Stimulated activated CD4-positive, alpha-beta T cell treated with anti-CD3 and anti-CD28 coated beads, Interleukin-4, amount 100 ng/mL, for 48 hours (primary cell): Measurements from ENCODE around the gene POMC.
"Not testable (repeated sequence)": the region's sequence is repeated elsewhere in the genome, so short reads cannot be mapped to it uniquely, and the experiment has no call there.

Experiments used
- DNase-seq, 2 donors: peaks; one replicate each; pipeline ENCODE4 v3.0.0-alpha.2; 2020; ENCODE audit warnings: low read depth in 2 of 2

Gene POMC

DNA sequence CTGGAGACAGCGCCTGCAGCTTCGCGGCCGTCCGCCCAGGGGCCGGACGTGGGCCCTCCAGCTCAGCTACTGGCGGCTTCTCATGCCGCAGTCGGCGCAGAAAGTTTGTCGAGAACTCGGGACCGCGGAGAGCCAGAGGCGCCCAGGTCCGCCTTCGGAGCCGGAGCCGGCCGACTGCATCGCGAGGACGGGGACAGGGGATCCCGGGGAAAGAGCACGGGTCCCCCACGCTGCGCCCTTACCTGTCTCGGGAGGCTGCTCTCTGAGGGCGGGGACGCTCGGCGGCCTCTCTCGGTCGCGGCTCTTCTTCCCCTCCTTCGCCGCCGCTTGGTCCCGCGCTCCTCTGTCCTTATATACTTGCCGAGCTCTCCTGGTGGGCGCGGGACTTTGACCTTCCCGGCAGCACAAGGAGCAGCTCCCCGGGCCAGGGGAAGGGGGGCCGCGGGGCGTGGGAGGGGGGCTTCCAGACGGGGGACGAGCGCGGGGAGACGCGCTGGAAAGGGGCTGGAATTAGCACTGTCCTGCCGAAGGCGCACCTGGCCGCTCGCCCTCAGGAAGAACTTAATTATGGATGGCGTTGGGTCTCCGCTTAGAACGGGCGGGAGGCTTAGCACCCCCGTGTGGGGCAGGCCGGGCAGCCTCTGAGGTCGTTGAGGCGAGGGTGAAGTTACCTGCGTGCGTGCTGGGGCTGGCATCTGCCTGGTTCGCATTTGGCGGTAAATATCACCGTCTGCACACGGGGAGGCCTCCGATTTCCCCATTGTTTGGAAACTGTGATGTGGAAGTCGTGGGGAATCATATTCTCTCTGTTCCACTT is at the start of gene POMC:
TSS of gene POMC (minus strand) at position 325 of the 817 bp plus-strand sequence. CDS start 3,808 bp downstream, outside the sequence.
- DNase-seq = peak; percentile 7 to 15

DNA sequence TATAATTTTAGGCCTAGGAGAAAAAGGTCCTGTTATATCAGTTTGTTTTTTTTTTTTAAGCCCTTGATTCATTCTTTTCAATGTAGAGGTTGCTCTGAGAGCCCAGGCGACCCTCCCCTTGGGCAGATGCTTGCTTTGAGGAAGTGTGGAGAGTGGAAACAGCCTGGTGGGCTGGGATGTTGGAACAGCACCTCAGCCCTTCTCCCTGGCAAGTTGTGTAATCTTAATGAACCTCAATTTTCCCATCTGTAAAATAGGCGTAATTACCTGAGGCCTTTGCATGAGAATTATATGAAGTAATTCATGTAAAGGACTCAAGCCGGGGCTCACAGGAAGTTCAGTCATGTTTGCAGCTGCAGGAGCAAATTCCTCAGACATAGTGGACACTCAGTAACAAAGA is 49.7 kb upstream of the POMC start:
- DNase-seq = no peak

DNA sequence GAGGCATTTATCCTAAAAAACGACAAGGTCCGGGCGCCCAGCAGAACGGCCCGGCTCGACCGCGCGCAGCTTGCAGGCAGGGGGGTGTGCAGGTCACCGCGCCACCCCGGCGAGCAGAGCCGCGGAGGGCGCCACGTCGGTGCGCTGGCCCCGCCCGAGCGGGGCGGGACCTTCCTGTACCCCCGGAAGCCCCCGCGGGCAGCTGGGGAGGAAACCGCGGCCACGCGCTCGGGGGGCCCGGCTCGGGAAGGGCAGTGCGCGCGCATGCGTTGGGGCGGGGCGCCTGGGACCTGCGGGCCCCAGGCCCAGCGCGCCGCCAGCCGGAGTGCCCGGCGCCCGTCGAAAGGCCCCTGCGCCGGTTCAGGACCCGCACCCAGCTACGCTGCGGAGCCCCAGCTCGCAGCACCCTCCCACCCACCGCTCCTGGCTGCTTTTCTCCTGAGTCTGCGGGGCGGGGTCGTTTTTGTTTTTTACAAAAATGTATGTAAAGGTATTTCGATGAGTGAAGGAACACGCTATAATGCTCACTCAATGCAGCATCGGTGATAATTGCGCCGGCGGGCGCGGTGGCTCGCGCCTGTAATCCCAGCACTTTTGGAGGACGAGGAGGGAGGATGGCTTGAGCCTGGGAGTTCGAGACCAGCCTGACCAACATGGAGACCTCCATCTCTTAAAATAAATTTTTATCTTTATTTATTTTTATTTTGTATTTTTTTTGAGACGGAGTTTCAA is 47.7 kb upstream of the POMC start:
- peak; percentile 66 to 77 for DNase-seq

DNA sequence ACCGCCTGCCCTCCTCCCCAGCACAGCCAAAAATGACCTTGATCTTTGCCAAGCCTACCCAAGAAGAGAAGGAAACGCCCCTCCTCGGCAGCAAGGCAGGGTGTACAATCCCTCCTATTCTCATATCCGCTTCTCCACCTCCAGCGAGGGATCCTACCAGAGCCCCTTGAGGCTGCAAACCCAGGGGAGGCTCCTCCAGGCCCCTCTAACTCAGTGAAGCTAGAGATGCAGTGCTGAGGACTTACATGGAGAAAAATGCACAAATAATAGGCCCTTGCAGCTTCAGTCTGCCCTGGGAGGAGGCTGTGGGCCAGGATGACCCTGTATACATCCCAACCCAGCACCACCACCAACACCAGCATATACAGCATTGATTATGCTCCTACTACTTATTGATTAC is 46.9 kb upstream of the POMC start:
- no peak for DNase-seq

DNA sequence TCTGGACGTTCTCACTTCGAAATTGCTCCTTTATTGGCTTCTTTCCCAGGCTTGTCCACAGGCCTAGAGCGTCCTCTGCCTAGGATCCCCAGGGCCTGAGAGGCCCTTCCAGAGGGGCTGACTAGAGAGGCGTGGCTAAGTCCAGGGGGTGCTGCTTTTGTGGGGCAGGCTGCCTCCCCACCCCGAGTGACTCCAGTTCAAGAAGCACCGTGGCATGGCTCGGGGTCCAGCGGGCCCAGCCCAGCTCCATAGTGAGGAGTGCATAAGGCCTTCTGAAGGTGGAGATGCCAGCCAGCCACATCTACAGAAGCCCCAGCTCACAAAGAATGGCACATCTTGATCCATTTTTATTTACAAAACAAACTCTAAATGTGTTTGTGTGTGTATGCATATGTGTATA is 44.8 kb upstream of the POMC start:
- no peak for DNase-seq

DNA sequence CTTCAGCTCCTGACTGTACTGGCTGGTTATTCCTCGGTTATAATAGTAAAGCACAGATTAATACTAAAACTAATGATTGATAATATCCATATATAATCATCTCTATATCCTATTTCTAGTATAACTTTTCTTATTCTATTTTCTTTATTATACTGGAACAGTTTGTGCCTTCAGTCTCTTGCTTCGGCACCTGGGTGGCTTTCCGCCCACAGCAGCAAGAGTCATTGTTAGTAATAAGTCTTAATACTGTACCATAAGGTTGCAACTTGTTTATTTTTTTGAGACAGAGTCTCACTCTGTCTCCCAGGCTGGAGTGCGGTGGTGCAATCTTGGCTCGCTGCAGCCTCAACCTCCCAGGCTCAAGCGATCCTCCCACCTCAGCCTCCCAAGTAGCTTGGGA is 42.5 kb upstream of the POMC start:
- DNase-seq = not testable (repeated sequence)

DNA sequence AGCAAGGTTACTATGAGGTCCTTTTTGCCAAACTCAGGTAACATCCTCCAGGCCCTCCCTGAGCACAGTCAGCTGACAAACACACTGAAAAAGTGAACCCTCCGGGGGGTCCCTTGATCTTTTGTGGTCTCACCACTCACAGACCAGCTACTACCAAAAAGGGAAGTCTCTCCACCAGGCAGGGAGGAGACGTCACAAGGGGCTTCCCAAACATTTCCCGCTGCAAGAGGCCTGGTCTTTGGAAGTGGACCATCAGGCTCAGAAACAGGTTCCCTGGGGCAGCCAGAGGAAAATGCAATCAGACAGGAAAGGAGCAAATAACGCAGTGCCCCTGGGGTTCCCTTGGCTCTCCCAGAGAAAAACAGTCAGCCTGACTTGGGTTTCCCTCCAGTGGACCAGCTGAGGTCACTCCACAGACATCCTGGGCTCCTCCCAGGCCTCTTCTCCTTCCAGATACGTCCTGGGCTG is 38.7 kb upstream of the POMC start:
- no peak for DNase-seq

DNA sequence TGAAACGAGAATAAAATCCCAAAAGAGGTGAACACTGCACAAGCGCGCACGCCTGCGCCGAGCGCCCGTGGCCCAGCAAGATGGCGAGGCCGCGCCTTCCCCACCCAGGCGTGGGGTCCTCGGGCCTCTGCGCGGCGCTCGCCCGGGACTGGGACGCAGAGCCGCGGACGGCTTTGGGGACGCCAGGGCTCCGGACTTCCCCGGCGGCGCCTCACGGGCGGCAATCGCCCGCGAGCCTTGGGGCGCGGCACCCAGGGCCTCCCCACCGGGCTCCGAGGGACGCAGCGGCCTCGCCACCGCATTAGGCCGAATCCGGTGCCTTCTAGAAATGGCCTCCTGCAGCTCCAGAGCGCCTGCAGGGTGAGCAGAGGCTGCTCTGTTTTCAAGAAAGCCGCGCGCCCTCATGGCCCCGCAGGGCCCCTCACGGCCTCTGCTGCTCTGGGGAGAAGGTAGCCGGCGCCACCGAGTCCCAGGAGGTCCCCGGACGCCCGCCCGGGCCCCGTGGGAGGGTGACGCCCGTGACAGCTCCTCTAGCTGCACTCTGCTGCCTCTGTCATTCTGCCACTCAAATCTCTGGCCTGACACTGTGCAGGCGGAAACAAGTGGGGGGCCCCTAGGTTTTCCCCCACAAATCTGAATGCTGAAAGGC is 35.9 kb upstream of the POMC start:
- no peak for DNase-seq

DNA sequence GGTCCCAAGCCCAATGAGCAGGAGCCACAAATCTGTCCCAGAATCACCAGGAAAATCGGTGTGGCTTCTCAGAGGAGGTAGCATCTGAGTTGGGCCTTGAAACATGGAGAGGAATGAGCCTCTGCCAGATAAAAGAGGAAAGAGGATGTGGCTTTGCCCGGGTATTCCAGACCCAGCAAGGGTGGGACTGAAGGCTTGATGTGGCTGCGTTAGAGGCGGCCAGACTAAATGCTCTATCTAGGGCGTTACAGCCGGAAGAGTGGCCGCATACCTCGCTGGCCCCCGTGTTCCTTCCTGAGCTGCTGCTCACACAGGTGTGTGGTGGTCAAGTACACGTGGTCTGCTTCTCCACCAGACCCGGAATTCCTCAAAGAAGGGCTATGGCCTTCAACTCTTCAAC is 33.9 kb upstream of the POMC start:
- DNase-seq = no peak

DNA sequence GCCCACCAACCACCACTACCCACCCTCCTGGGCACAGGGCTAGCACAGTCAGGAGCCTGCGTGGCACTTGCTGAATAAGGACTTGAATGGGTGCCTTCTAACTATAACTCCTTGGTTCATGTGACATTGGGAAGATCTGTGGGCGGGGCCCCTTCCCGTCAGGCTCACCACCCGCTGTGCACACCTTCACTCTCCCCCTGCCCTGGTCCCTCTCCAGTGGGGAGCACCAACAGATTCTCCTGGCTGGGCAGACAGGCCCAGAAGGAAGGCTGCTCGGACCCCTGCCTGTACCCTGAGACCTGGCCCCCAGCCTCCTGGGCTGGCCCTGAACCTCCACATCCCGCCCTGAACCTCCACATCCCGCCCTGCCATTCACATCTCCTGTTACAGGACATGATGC is 33.4 kb upstream of the POMC start:
- no peak for DNase-seq

DNA sequence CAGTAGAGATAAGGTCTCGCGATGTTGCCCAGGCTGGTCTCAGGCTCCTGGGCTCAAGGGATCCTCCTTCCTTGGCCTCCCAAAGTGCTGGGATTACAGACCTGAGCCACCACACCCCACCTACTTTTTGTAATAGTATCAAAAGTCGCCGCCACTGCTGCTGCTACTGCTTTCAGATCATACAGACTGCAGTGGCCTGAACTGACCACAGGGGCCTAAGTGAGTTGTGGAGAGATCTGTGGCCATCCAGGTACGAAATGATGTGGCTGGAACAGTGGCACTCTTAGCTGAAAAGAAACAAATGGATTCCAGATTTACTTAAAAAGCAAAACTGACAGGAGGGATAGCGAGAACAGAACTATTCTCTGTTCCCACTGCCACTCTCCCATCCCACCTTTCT is 32.9 kb upstream of the POMC start:
- DNase-seq = no peak

DNA sequence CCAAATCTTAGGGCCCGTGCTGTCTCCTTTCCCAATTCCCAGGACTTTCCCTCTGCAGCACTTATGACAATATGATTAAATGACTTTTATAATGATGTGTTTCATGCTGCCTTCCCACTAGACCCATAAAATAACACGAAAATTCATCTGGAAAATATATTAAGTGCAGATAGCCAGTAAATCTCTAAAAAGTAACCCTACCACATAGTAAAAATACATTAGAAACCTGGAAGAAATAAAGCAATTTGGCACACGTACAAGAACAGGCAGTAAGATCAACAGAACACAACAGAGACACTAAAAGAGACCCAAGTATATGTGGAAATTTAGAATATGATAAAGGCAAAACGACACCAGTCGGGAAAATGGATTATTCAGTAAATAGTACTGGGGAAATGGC is 30.2 kb upstream of the POMC start:
- DNase-seq = no peak

DNA sequence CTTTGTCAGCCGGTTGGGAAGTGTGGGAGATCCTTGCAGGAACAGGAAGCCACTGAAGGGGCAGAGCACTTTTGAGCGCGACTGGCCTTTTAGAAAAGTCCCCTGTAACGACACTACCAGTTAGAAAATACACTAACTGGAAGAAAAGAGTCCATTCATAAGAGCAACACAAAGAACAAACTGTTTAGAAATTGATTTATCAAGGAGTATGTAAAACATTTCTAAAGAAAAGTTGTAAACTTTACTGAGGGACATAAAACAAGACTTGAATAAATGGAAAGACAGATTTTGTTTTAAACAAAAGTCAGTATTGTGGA is 29.8 kb upstream of the POMC start:
- DNase-seq = no peak

DNA sequence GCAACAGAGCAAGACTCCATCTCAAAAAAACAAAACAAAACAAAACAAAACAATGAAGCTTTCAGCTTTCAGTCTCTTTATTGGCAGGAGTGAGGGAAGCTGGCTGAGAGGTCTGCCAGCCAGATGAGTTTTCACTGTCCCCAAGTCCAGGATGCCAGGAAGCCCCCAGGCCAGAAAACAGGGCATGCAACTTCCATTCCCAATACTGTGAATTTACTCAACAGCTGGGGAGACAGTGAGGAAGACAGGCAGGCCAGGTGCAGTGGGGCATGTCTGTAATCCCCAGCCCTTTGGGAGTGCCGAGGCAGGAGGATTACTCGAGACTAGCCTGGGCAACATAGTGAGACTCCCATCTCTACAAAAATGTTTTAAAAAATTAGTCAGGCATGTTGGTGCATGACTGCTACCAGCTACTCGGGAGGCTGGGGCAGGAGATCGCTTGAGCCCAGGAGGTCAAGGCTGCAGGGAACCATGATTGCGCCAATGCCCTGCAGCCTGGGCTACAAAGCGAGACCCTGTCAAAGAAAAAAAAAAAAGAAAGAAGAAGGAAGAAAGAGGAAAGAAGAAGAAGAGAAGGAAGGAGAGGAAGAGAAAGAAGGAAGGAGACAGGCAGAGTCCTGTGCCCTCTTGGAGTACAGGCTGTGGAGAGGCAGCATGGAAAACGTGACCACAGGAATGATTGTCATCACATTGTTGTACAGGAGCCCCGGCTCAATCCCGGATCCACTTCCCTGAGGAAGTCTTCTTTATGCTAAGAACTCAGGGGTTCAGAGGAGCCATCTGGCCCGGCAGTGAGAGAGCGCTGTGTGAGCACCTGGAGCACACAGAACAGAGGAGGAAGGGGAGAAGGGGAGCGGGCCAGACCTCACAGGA is 29.2 kb upstream of the POMC start:
- DNase-seq = no peak

DNA sequence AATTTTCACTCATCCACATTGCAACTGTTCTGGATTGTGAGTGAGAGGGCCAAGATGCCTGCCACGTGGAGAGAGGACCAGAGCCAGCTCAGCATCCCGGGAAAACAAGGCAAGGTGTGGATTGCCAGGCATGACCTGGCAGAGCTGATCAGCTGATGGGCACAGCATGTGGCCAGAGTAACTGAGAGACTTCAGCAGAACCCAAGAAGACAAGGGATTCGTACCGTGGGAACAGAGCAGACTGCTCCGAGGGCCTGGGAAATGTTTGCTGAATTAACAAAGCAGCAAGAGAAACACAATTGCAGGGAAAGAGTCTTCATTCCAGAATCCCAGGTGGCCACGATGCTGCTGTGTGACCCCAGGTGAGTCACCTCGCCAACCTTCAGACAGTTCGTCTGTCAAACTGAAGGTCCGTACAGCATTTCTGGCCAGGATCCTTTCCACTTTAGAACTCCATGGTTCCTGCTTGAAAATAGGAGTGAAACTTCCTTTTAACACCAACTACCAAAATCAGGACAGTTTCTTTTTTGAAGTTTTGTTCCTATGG is 26.3 kb upstream of the POMC start:
- DNase-seq = no peak

DNA sequence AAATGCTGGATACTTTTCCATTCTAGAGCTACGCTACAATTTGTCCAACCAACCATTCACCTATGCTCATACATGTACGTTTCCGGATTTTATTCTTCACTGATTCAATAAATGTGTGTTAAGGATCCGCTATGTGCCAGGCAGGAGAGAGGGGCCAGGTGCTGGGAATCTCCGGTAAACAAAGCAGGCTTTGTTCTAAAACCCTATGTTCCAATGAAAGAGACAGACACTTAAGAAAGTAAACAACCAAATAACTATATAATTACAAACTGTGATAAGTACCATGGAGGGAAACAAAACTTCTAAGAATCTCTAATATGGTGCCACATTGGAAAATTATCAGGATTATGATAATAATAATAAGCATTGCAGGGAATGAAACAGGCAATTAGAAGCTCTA is 22.2 kb upstream of the POMC start:
- no peak for DNase-seq

DNA sequence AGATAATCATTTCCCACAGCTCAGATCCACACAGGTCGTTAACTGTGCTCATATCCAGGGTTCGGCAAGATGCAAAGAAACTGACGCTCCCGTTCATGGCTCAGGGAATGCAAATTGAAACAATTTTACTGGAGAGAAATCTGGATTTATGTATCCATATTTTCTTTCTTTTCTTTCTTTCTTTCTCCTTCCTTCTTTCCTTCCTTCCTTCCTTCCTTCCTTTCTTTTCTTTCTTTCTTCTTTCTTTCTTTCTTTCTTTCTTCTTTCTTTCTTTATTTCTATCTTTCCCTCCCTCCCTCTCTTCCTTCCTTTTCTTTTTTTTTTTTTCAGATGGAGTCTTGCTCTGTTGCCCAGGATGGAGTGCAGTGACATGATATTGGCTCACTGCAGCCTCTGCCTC is 20.0 kb upstream of the POMC start:
- no peak for DNase-seq

DNA sequence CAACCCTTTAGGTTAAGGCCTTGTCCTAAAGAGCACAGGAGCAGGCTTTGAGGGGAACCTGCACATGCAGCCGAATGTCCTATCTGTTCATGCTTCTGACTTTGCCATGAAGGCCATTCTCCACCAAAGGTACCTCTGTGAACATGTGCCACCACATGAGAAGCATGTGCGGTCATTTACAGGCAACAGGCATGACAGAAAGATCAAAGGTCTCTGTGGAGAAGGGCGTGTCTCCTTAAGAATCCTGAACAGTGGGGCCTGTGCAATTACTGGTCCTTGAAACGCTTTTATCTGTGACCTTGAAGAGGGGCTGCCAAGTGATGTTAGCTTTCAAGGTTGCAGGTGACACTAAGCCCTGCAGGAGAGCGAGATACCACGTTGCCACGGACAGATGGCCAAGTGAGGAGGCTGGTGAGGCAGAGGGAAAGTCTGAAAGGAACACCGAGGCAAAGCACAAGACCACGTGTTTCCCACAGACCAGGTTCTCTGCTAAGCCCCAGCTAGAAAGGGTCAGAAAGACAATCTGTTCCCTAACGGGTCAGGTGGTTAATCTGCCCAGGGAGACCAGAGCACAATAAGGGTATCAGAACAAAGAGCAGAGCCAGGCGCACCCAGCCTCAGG is 19.5 kb upstream of the POMC start:
- no peak for DNase-seq

DNA sequence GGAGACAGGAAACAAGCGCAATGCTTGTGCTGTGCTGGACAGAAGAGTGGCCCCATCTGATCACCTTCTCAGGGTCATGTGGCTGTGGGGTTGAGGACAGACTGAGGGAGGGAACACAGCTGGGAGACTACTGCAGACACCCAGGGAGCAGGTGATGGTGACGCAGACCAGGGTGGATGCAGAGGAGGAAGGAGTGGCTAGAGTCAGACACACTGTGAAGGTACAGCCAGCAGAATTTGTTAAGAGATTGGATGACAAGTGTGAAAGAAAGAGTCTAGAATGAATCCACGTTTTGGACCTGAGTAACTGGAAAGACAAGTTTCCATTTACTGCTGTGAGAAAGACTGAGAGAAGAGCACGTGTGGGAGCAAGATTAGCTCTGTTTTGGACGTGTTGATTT is 15.9 kb upstream of the POMC start:
- no peak for DNase-seq

DNA sequence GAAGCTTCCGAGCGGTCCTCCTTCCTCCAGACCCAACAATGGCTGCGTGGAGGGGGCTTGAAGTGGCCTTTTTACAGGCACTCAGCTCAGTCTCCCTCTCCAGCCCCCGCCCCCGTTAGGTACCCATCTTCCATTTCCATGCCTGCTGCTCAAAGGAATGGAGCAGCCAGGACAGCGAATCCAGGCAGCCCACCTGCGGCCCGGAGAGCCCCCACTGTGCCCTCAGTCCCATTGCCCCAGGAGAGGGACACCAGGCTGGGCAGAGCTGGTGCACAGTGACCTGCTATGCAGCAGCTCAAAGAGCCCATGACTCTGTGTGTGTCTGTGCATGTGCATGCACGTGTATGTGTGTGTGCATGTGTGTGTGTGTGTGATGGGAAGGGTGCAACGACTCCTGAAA is 10.6 kb upstream of the POMC start:
- DNase-seq = no peak

DNA sequence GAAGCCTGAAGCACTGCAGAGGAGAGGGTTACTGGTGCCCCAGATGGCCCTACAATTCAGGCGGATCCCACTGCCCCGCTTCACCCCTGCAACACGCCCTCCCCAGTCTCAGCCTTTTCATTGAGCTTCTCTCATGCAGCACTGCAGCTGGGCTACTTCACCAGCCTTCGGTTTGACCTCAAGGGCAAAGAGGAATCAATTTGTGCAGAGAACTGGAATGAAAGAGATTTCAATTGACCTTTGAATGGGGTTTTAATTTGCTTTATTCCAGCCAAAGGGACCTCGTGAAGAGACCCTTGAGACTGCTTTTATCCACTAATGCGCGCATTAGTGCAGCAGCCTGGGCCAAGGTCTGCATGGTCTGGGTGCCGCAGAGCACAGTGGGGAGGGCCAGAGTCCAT is 8.8 kb upstream of the POMC start:
- DNase-seq = no peak
